HepG2 (cell line): Measurements from ENCODE around the gene KATNB1. TPM values are rescaled to one million over a fixed set of nuclear protein-coding genes. Genes with fewer than 3 reads are reported as not detected.

Source experiments
- ATAC-seq: fragments of 200-7000 bp; cut with Tn5 transposase; 3 replicates; pipeline ENCODE4 v1.9.1; 2020; ENCODE audit warnings: mild to moderate bottlenecking, moderate library complexity
- BruUV-seq: library from RNA; stranded (reverse); fragments of 400-500 nt; replicated peaks from 2 replicates; lab custom pipeline; 2021; lab: Mats Ljungman, UMichigan
- CTCF ChIA-PET: fragments of 300-600 bp; formaldehyde crosslinking; extraction: SDS; loops from one replicate; lab custom pipeline; 2021; ENCODE audit warnings: low total read pairs, inconsistent platforms, low intra/inter-chr PET ratio; lab: Yijun Ruan, JAX
- POLR2A ChIA-PET: fragments of 350-600 bp; sonication (Branson Sonifier 250); formaldehyde crosslinking; loops from one replicate; lab custom pipeline; 2020; ENCODE audit warnings: antibody characterized with exemption, inconsistent platforms; lab: Yijun Ruan, JAX
- DNase-seq: peaks from one replicate; pipeline ENCODE4 v3.0.0-alpha.2; 2015; ENCODE audit warnings: low spot score
- FAIRE-seq: peaks from 3 replicates; lab custom pipeline; 2011; peaks lifted over from hg19 to GRCh38; lab: Jason Lieb, UNC
- H2AFZ ChIP-seq: one replicate; pipeline ENCODE4 v1.6.1; 2011; ENCODE audit warnings: low read length, inconsistent platforms
- H3K27ac ChIP-seq: fragments of 300-600 bp; 3 replicates; pipeline ENCODE4 v1.8.0; 2011; ENCODE audit warnings: mixed run types, mild to moderate bottlenecking, mixed read lengths, low read length, inconsistent platforms; ENCODE audit not compliant: insufficient read depth; ENCODE audit errors: extremely low read length
- H3K27me3 ChIP-seq, 2 experiments: fragments of 200-600 bp in 1 of 2; 2 replicates in 1 of 2; 3 replicates in 1 of 2; pipeline versions ENCODE4 v1.6.0 to v1.8.0; 2011; ENCODE audit warnings: low read length in 2 of 2, mild to moderate bottlenecking in 2 of 2, moderate library complexity in 2 of 2, inconsistent platforms in 1 of 2; ENCODE audit not compliant: insufficient read depth in 2 of 2, control insufficient read depth in 1 of 2
- H3K36me3 ChIP-seq, 2 experiments: fragments of 200-600 bp in 1 of 2; replicated peaks in 1 of 2; 2 replicates in 1 of 2; 3 replicates in 1 of 2; pipeline versions ENCODE4 v1.5.1 to v1.8.0; 2011; ENCODE audit warnings: low read length in 2 of 2, inconsistent platforms in 1 of 2; ENCODE audit not compliant: insufficient read depth in 2 of 2, control insufficient read depth in 1 of 2
- H3K4me1 ChIP-seq: 2 replicates; pipeline ENCODE4 v1.5.1; 2012; ENCODE audit warnings: low read length, inconsistent platforms; ENCODE audit not compliant: insufficient read depth
- H3K4me2 ChIP-seq: 2 replicates; pipeline ENCODE4 v1.6.0; 2011; ENCODE audit warnings: low read depth, low read length, inconsistent platforms
- H3K4me3 ChIP-seq, 3 experiments: fragments of 200-600 bp in 1 of 3; sonication (generic), shearing (Covaris generic) in 1 of 3; replicated peaks in 1 of 3; 2 replicates each; pipeline ENCODE4 v1.5.1; 2011 to 2016; ENCODE audit warnings: low read length in 3 of 3, inconsistent platforms in 2 of 3, low read depth in 2 of 3, mild to moderate bottlenecking in 2 of 3, control low read depth in 1 of 3, mixed read lengths in 1 of 3; ENCODE audit not compliant: insufficient read depth in 1 of 3
- H3K79me2 ChIP-seq: one replicate; pipeline ENCODE4 v1.6.1; 2011; ENCODE audit warnings: low read length, inconsistent platforms; ENCODE audit not compliant: insufficient read depth
- H3K9ac ChIP-seq: 2 replicates; pipeline ENCODE4 v1.6.0; 2011; ENCODE audit warnings: mild to moderate bottlenecking, low read depth, low read length, inconsistent platforms; ENCODE audit not compliant: insufficient read depth
- H3K9me3 ChIP-seq: 2 replicates; pipeline ENCODE4 v1.5.1; 2012; ENCODE audit warnings: mild to moderate bottlenecking, low read length
- H4K20me1 ChIP-seq: 2 replicates; pipeline ENCODE4 v1.6.0; 2011; ENCODE audit warnings: inconsistent platforms, mild to moderate bottlenecking, low read length, moderate library complexity; ENCODE audit not compliant: insufficient read depth
- HNRNPK ChIP-seq: fragments of 200-400 bp; formaldehyde crosslinking; IDR thresholded peaks from 2 replicates; pipeline ENCODE4 v1.6.1; 2018; ENCODE audit warnings: low read length, low read depth, moderate library complexity, mild to moderate bottlenecking; ENCODE audit not compliant: poor library complexity, severe bottlenecking
- MAFK ChIP-seq, 2 experiments: IDR thresholded peaks in 1 of 2; conservative IDR thresholded peaks in 1 of 2; 2 replicates each; pipeline ENCODE4 v1.6.1; 2011; ENCODE audit warnings: improper control_type of control experiment in 2 of 2, low read length in 2 of 2
- ZFP36 ChIP-seq: fragments of 150-350 bp; IDR thresholded peaks from 2 replicates; pipeline ENCODE4 v1.6.1; 2018; ENCODE audit warnings: borderline replicate concordance, low read length, low read depth; ENCODE audit not compliant: partially characterized antibody
- ZNF75D ChIP-seq: sonication (generic); formaldehyde crosslinking; IDR thresholded peaks from 2 replicates; pipeline ENCODE4 v1.8.1; 2023; ENCODE audit warnings: missing genetic modification reagents, mild to moderate bottlenecking, borderline replicate concordance
- ZNF878 ChIP-seq: sonication (generic); formaldehyde crosslinking; IDR thresholded peaks from 2 replicates; pipeline ENCODE4 v1.8.1; 2023; ENCODE audit warnings: mild to moderate bottlenecking, missing genetic modification reagents, moderate library complexity
- WGBS: methylation state at CpG from one replicate; pipeline ENCODE4 v1.1.6; 2017; ENCODE audit warnings: low lambda C conversion rate; 5-methylcytosine and 5-hydroxymethylcytosine counted together
- in situ Hi-C: cut with HindIII; loops from 2 replicates; pipeline ENCODE4 v1.10.0; 2017; ENCODE audit warnings: low pct_unique_long_range_greater_than_20kb; ENCODE audit not compliant: extremely low pct_ligation_motif_present
- intact Hi-C: fragments of 100-400 bp; cut with micrococcal nuclease; formaldehyde crosslinking; loops from one replicate; pipeline ENCODE4 v1.10.0; 2022; ENCODE audit not compliant: unreplicated experiment
- polyA plus RNA-seq, 8 experiments: library from polyadenylated mRNA; depleted of rRNA in 3 of 8; stranded (reverse) in 7 of 8; unstranded in 1 of 8; fragments of >200 nt; fragmentation: Illumina TruSeq in 4 of 8; extraction: Trizol in 4 of 8; gene quantifications; 2 replicates each; pipeline versions ENCODE4 v1.2.1 to v1.2.3, GENCODE V29; 2011 to 2016; ENCODE audit warnings: low read depth in 4 of 8, missing spikeins in 1 of 8, mixed read lengths in 1 of 8; ENCODE audit not compliant: insufficient read depth in 1 of 8
- total RNA-seq, 5 experiments: library from RNA; depleted of rRNA; stranded (reverse); fragments of >200 nt; fragmentation: Illumina TruSeq; extraction: Trizol; gene quantifications; 2 replicates each; pipeline ENCODE4 v1.2.3, GENCODE V29; 2016; ENCODE audit warnings: low read depth in 1 of 5
- TF ChIP-seq, protein P1 (sequence below): sonication (generic); formaldehyde crosslinking; IDR thresholded peaks from 2 replicates; pipeline ENCODE4 v1.4.0; 2020; ENCODE audit warnings: missing genetic modification reagents
- TF ChIP-seq, protein P2 (sequence below): sonication (generic); formaldehyde crosslinking; IDR thresholded peaks from 2 replicates; pipeline ENCODE4 v1.5.1; 2020; ENCODE audit warnings: mild to moderate bottlenecking, missing genetic modification reagents, borderline replicate concordance

KATNB1 gene
- total and polyA plus RNA-seq, 2 of the 13 experiments (the other 11 are each of a cell fraction or from before 2014, with no cell fraction given) = 31.5 to 43.5 TPM

DNA sequence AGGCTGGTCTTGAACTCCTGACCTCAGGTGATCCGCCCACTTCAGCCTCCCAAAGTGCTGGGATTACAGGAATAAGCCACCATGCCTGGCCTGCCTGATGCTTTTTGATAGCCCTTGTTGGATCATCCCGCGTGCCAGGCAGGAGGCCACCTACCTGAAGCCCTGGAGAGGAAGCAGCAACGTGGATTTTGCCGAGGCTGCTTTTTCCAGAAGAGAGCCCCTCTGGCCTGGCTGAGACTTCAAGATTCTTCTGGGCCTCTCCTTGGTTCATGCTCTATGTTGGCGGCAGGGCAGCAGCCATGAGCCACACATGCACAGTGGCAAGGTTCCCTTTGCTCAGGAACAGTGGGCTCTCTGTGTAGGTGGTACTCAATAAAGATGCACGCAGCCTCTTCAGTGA, 11.5 kb downstream of the KATNB1 start:
- Histone ChIP-seq H3K36me3 (peaks cover 14 to 28% of the 10 kb centered on the region in 2 experiments; a peak in 4 of 5 replicates), H4K20me1 (no peaks in the 10 kb centered on the region), H3K27ac (no peak overlapping the region), H3K4me1 (no peaks in the 10 kb centered on the region), H3K4me3 (no peak overlapping the region), H3K27me3 (no peaks in the 10 kb centered on the region), H3K9me3 (no peaks in the 10 kb centered on the region), H3K9ac (no peak overlapping the region), H3K4me2 (no peak overlapping the region), H2AFZ (no peak overlapping the region), H3K79me2 (no peaks in the 10 kb centered on the region)
- no peak for FAIRE-seq
- DNase-seq = no peak
- POLR2A ChIA-PET = no interaction called here
- intact Hi-C loops = no loop called here
- CTCF ChIA-PET = no interaction called here
- in situ Hi-C loops = no loop called here
- no peak for ATAC-seq
- TF ChIP-seq ZFP36 (no peak), MAFK (conservative IDR thresholded peaks at IDR 0.05 in 1 of 2, IDR thresholded peaks at IDR 0.05 in 1 of 2; ENCODE audit: low read length in 2 of 2) (peak in 1 of 2 experiments; percentile 13; a peak in 1 of 4 replicates), ZNF878 (CRISPR knock-in tag) (no peak), HNRNPK (no peak), ZNF75D (no peak)
- TF ChIP-seq, protein P1, sequence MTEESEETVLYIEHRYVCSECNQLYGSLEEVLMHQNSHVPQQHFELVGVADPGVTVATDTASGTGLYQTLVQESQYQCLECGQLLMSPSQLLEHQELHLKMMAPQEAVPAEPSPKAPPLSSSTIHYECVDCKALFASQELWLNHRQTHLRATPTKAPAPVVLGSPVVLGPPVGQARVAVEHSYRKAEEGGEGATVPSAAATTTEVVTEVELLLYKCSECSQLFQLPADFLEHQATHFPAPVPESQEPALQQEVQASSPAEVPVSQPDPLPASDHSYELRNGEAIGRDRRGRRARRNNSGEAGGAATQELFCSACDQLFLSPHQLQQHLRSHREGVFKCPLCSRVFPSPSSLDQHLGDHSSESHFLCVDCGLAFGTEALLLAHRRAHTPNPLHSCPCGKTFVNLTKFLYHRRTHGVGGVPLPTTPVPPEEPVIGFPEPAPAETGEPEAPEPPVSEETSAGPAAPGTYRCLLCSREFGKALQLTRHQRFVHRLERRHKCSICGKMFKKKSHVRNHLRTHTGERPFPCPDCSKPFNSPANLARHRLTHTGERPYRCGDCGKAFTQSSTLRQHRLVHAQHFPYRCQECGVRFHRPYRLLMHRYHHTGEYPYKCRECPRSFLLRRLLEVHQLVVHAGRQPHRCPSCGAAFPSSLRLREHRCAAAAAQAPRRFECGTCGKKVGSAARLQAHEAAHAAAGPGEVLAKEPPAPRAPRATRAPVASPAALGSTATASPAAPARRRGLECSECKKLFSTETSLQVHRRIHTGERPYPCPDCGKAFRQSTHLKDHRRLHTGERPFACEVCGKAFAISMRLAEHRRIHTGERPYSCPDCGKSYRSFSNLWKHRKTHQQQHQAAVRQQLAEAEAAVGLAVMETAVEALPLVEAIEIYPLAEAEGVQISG (CRISPR knock-in tag) = no peak
- TF ChIP-seq, protein P2, sequence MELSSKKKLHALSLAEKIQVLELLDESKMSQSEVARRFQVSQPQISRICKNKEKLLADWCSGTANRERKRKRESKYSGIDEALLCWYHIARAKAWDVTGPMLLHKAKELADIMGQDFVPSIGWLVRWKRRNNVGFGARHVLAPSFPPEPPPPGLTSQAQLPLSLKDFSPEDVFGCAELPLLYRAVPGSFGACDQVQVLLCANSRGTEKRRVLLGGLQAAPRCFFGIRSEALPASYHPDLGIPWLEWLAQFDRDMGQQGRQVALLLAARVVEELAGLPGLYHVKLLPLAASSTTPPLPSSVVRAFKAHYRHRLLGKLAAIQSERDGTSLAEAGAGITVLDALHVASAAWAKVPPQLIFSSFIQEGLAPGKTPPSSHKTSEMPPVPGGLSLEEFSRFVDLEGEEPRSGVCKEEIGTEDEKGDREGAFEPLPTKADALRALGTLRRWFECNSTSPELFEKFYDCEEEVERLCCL (CRISPR knock-in tag) = no peak
- 97% methylated on average over 7 of the region's 7 CpGs for WGBS
- BruUV-seq = no TSS peak
